HFFc6 (cell line): Measurements from ENCODE around the gene OR1J4. TPM values are rescaled to one million over a fixed set of nuclear protein-coding genes. Genes with fewer than 3 reads are reported as not detected.

Source experiments
- DNase-seq: peaks from one replicate; pipeline ENCODE4 v3.0.0-alpha.2; 2018
- H3K27ac Mint-ChIP-seq: 2 replicates; pipeline ENCODE4 v1.8.0; 2020; ENCODE audit warnings: mild to moderate bottlenecking, mixed read lengths
- H3K27me3 Mint-ChIP-seq: 2 replicates; pipeline ENCODE4 v1.8.0; 2021; ENCODE audit warnings: mild to moderate bottlenecking, moderate library complexity, mixed read lengths; ENCODE audit not compliant: insufficient read depth
- H3K36me3 Mint-ChIP-seq: 2 replicates; pipeline ENCODE4 v1.8.0; 2021; ENCODE audit warnings: low read depth, mixed read lengths
- H3K4me1 Mint-ChIP-seq: 2 replicates; pipeline ENCODE4 v1.8.0; 2020; ENCODE audit warnings: low read depth, mixed read lengths
- H3K4me3 Mint-ChIP-seq: 2 replicates; pipeline ENCODE4 v1.8.0; 2020; ENCODE audit warnings: mild to moderate bottlenecking, moderate library complexity, mixed read lengths
- H3K9me3 Mint-ChIP-seq: 2 replicates; pipeline ENCODE4 v1.8.0; 2020; ENCODE audit warnings: mild to moderate bottlenecking, mixed read lengths
- CTCF ChIP-seq: fragments of 200-600 bp; sonication (generic); IDR thresholded peaks from 2 replicates; pipeline ENCODE4 v1.5.0; 2021; ENCODE audit warnings: antibody characterized with exemption, mild to moderate bottlenecking
- total RNA-seq, 6 experiments: library from RNA; stranded (reverse); fragmentation: NEBNext Ultra II Directional; extraction: Animal tissue kit (Norgen Biotek cat#: 25700); gene quantifications; 2 replicates in 1 of 6; 3 replicates in 5 of 6; pipeline ENCODE4 v1.2.3, GENCODE V29; 2021

Gene OR1J4
- total RNA-seq, 6 experiments from 2014 or later, result not detected

GRCh38 chr9:122552812-122553211, 33.9 kb downstream of the OR1J4 start, which contains the start of gene OR1N2:
TSS of gene OR1N2 (plus strand) at chr9:122553112. CDS start at chr9:122553212, 100 bp downstream.
- Mint-ChIP-seq H3K4me3 (no peak within 1 kb of the TSS), H3K36me3 (no peaks in the 10 kb centered on the region), H3K27me3 (peaks cover 6% of the 10 kb centered on the region), H3K9me3 (no peaks in the 10 kb centered on the region), H3K4me1 (no peaks in the 10 kb centered on the region), H3K27ac (no peak within 1 kb of the TSS)
- DNase-seq, result no peak
- no peak for TF ChIP-seq CTCF

- peaks cover 2% of the 10 kb centered on the region; the same call in 1 of the 2 replicates for H3K27me3 Mint-ChIP-seq
- no peak for TF ChIP-seq CTCF
- H3K36me3 Mint-ChIP-seq, result no peaks in the 10 kb centered on the region
- no peaks in the 10 kb centered on the region for H3K9me3 Mint-ChIP-seq
- no peak for DNase-seq
- H3K4me1 Mint-ChIP-seq, result no peaks in the 10 kb centered on the region
- H3K27ac Mint-ChIP-seq, result no peak overlapping the region
- H3K4me3 Mint-ChIP-seq, result no peak overlapping the region
Measured at GRCh38 chr9:122561446-122561845, 42.5 kb downstream of the OR1J4 start.

GRCh38 chr9:122562134-122562760, 43.3 kb downstream of the OR1J4 start:
- H3K4me3 Mint-ChIP-seq, result no peak overlapping the region
- H3K27me3 Mint-ChIP-seq, result peaks cover 2% of the 10 kb centered on the region; the same call in 1 of the 2 replicates
- H3K36me3 Mint-ChIP-seq, result no peaks in the 10 kb centered on the region
- no peak for TF ChIP-seq CTCF
- DNase-seq, result no peak
- H3K9me3 Mint-ChIP-seq, result no peaks in the 10 kb centered on the region
- H3K27ac Mint-ChIP-seq, result no peak overlapping the region
- H3K4me1 Mint-ChIP-seq, result no peaks in the 10 kb centered on the region

- no peak overlapping the region for H3K4me3 Mint-ChIP-seq
- no peaks in the 10 kb centered on the region for H3K9me3 Mint-ChIP-seq
- no peak for TF ChIP-seq CTCF
- no peaks in the 10 kb centered on the region for H3K36me3 Mint-ChIP-seq
- H3K27me3 Mint-ChIP-seq, result peaks cover 5% of the 10 kb centered on the region; the same call in 1 of the 2 replicates
- DNase-seq, result no peak
- H3K4me1 Mint-ChIP-seq, result no peaks in the 10 kb centered on the region
- no peak overlapping the region for H3K27ac Mint-ChIP-seq
Measured at GRCh38 chr9:122567901-122568300, 49.0 kb downstream of the OR1J4 start.

Other genes starting within 250 kb of the OR1J4 start
- gene PTGS1, start 148.1 kb upstream of the OR1J4 start, total RNA-seq, result 100 to 1,000 TPM in 3 of 6 experiments, 10 to 100 TPM in 3; 33.0 to 122 (median 102) TPM
- not detected for gene OR1J1, start 41.2 kb upstream of the OR1J4 start, total RNA-seq
- not detected for gene OR1J2, start 8.3 kb upstream of the OR1J4 start, total RNA-seq
- not detected for gene OR1N1, start 8.2 kb downstream of the OR1J4 start, total RNA-seq
- not detected for gene OR1N2, start 34.0 kb downstream of the OR1J4 start, total RNA-seq
- gene OR1L8, start 64.2 kb downstream of the OR1J4 start, total RNA-seq, result not detected
- not detected for gene OR1Q1, start 95.6 kb downstream of the OR1J4 start, total RNA-seq
- gene OR1B1, start 138.5 kb downstream of the OR1J4 start, total RNA-seq, result not detected
- not detected for gene OR1L1, start 142.6 kb downstream of the OR1J4 start, total RNA-seq
- gene OR1L3, start 156.0 kb downstream of the OR1J4 start, total RNA-seq, result not detected
- not detected for gene OR1L4, start 204.8 kb downstream of the OR1J4 start, total RNA-seq
- gene OR1L6, start 223.2 kb downstream of the OR1J4 start, total RNA-seq, result not detected